ENCODE results near the gene GALNT15.

GALNT15 gene

DNA sequence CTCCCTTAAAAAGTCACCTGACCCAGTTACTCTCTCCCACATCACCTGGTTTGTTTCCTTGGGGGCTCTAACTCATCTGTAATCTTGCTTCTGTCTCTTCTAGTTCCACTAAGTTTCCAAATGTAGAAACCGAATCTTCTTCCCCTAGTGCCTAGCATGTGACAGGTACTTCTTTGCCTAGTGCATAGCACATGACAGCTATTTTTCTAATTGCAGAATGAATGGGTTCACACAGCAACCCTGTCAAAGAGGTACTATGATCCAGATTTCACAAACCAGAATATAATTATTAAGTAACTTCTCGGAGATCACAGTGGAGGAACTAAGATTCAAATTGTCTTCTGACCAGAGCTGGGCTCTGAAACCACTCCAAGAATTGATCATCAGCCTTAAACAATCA, 82.8 kb downstream of the GALNT15 start:
- no peak for DNase-seq

DNA sequence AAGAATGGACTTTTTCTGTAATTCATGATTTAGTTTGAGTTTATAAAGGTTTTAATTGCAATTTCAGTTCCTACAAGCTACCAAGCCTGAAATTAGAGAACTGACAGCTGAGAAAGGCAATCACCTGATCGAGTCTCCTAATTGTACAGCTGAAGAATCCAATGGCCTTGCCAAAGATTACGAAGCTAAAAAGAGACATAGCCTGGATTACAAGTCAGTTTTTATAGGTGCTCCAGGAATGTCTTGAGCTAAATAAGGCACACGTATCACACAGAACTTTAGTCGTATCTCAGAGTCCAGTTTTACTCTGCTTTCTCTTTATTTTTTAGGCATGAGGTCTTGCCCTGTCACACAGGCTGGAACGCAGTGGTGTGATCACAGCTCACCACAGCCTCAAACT, 83.7 kb downstream of the GALNT15 start:
- no peak for DNase-seq

DNA sequence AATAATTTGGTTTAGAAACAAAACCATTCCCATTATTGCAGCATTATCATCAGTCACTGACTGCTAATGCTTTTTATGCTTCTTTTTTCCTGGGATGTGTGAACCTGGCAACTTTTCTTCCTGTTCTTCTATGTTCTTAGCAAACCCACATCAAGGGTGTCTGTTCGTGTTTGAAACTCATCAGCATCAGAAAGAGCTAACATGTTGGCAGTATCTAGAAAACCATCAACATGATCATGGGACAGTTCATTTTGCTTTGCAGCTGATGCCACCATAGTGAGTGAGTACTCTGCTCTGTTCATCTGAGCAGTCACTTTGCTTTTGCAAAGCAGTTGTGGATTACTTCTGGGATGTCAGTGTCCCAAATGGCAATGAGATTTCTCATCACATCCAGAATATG, 84.4 kb downstream of the GALNT15 start:
- DNase-seq, result no peak

DNA sequence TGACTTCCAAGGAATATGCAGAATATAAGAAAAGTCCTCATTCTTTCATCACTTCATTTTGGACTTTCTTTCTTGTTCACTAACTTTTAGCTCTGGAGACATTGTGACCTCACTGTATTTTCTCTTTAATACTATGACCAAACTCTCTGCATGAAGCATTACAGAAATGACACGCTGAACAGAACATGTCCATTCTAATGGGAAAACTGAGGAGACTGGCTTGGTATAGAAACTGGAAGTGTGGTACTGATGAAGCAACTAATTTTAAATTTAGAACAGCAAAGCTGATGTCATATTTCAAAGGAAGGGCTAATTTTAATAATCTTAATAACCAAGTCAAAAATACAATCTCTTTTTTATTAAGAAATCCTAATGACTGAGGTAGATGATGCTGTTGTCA, 85.6 kb downstream of the GALNT15 start:
- no peak for DNase-seq

DNA sequence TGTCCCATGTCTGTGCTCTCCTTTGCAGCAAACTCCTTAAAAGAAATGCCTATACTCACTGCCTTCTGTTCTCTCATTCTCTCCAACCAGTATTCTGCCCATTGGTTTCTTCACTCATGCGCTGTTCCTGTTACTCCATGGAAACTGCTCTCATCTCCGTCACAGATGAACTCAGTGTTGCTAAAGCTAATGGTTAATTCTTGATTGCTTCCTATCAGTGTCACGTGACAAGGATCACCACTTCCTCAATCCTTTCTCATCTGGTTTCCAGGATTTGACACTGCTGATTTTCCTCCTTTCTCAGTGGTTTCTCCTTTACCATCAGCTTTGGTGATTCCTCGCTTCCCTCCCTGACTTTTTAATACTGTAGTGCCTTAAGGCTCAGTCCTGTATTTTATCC, 87.7 kb downstream of the GALNT15 start:
- no peak for DNase-seq

DNA sequence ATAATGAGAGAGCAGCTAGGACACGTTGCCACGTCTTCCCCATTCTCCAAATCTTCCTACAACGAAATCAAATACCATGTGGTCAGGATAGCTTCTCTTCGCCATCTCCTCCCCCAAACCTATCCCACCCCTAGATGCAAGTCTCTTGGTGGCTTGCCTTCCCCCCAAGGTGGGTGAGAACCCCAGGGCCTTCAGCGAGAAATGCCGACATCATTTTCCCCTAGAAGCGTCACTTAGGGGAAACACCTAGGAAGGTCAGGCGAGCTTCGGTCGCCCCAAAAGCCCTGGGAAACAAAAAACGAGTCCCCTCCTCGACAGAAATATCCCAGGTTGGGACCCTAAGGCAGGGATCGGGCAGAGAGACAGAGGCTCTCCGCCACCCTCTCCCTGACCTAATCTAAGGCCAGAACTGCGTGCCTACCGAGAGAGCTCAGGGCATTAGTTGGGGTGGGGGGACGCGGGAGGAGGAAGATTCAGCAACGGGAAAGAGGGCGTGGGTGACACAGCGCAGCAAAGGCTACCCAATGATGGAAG, 89.8 kb downstream of the GALNT15 start:
- DNase-seq, result no peak

DNA sequence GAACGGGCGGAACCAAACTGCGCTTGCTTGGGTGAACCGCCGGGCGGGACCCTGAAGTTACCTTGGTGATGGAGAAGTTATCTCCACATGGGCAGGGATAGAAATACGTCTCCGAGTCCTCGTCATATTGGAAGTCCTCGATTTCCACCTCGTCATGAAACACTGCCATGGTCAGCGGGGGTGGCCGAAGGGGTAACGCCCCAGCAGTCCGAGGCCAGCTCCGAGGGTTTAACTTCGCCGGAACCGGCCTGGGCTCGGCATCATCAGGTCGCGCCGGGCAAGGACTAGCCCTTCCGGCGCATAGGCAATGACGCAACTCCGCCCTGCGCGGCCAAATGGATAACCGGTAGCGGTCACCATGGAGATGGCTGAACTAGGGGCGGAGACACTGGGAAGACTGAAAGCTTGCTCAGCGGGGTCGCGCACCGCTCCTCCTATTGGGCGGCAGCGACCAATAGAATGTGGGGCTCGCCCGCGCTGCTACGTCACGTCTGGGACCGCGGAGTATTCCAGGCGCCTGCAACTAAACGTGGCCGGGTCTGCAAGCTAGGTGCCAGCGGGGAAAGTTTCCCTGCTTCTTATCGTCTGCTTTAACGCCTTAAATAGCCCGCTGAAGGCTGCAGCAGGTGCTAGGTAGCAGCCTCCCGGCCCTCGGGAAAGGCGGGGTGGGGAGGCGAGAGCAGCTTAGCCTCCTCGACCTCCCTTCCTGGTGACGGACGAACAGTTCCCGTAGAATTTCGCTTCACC, 90.4 kb downstream of the GALNT15 start, which contains the start of the genes DPH3 and OXNAD1:
DPH3 (minus strand) TSS at position 236 of the 747 bp plus-strand sequence; CDS start at position 169, 67 bp downstream.
OXNAD1 (plus strand) TSS at position 505 of the 747 bp plus-strand sequence. CDS start 5,741 bp downstream, outside the sequence.
- peak; percentile 89 for DNase-seq

DNA sequence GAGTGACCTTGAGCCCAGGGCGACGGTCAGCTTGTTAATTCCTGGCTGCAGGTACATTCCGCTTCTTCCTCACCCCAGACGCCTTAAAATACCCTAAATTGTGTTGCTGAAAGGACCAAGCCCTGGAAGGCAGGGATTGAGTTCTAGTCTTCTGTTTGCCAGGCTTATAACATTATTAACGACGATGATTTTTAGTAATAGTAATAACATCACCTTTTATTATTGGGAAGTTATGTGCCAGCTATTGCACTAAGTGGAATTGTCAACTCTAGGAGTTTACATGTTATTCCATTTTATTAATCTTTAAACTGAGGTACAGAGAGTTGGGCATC, 90.9 kb downstream of the GALNT15 start:
- DNase-seq, result no peak

DNA sequence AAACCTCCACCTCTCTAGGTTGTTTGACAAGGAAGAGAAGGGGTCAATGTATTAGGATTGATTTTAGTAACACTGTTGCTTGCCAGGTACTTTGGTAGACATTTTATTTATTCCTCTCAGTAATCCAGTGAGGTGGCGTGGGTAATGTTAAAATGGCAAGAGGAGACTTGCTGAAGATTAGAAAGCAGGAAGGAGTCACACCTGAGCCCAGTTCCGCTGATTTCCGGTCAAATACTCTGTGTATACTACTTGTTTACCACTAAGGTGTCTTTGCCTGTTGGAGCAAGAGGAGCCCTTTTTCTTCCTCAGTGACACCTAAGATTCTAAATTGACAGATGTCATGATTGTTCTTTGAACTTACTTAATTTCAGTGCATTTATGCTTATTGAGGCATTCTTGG, 92.2 kb downstream of the GALNT15 start:
- DNase-seq, result no peak

DNA sequence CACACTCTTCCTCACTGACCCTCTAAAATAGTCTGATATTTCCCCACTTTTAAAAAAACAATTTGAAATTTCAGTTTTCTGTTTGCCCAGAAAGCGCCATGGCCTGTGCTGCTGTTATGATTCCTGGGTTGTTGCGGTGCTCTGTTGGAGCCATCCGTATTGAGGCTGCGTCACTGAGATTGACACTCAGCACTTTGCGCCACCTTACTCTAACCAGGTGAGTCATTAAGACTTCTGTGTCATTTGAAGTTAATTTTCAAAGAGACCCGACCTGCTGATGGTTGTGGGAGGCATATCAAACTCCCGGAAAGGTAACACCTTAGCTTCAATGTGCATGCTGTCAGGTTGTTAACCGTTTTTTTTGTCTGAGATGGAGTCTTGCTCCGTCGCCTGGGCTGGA, 96.4 kb downstream of the GALNT15 start:
- DNase-seq, result no peak

DNA sequence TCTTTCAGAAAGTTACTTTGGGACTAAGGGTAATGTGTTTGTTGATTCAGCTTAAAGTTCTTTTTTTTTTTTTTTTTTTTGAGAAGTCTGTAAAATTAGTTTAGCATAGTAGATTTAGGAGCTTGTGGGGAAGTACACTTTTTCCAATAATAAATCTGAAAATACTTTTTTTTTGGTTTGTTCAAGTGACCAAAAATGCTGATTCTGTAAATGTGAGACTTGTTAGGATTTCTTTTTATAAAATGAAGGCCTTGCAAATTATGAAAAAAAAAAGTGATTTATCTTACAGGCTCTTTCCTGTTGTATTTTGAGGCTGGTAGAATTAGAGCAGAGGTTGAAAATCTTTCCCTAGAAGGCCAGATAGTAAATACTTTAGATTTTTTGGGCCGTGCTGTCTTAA, 98.1 kb downstream of the GALNT15 start:
- no peak for DNase-seq

DNA sequence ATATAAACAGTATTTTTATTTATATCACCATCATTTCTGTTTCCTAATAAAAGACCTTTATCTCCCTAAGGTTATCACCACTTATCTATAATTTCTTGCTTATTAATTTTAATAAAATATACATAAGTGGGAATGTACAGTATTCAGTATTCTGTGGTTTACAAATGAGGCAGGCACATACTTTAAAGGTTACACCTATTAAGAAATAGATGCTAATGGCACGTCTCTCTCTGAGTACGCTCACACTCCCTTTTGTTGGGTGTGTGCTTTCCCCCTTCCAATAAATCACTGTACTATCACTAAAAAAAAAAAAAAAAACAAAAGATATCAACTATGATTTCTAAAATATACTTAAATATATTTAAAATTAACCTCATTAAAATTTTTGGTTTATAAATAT, 99.4 kb downstream of the GALNT15 start:
- DNase-seq, result no peak

DNA sequence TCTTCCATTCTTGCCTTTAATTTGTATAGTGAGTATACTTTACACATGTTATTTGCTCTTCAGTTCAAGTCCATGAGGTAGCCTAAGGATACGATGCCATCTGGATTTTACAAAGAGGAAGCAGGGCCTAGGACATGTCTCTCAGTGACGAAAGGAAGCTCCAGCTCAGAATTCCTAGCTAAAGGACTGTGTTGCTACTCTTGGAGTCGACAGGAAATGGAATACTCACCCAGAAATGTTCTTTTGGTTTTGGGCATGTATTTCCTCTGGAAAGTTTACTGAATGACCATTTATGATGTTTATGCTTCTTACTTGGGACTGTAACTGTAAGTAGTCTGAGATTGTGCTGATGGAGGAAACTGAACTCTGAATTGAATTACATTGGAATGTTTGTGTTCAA, 103.0 kb downstream of the GALNT15 start:
- DNase-seq, result no peak

DNA sequence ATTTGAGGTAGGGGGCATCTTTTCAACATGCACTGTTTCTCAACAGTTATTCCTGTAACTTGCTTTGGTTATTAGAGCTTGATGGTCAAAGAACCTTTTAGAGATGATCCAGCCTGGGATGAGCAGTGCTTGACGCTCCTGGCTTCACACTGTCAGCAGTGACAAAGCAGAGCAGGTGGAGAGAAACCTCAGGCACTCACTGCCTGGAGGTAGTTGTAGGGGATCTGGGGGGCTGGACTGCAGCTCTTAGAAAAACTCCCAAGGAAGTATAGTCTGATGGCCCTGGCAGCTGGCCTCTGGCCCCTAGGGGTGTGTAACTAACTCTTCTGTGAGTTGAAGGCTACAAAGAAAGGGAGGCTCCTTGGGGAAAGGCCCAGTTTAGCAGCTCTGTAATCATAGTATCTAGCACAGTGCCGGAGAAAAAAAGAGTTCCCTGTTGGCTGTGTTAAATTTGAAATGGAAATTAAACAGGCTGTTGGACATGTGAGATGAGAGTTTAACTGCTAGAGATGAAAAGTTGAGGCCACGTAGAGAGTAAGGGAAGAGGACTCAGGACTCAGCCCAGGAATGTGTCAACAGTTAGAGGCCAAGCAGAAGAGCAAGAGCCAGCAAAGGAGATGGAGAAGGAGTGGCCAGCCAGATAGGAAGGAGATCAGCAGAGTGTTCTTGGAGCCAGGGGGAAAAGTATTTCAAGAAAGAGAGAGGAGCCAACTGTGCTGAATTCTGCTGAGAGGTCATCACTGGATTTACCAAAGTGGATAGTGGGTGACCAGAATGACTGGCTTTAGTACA, 104.7 kb downstream of the GALNT15 start:
- no peak for DNase-seq

DNA sequence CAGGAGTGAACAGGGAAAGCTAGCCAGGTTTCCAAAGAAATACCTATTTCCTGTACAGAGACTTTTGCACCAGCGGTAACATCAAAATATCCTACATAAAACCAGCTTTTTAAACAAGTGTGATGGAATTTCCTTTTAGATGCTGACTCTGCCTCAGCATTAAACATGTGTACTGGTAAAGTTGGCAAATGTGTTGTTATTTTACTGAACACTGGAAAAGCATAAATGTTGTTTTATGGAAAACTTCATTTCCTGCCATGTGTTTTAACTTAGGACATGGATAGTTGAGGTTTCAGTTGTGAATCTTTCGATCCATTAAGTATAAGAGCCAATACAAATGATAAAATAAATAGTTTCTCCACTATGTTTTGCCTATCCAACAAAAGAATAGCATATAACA, 106.2 kb downstream of the GALNT15 start:
- no peak for DNase-seq

Data from DMS79 treated with DMSO at 0.1 percent for 48 hours (cell line).